Chondrocyte (in vitro differentiated cells): ENCODE results near the gene NXNL2. TPM values are rescaled to one million over a fixed set of nuclear protein-coding genes. Genes with fewer than 3 reads are reported as not detected.

Experiments
- DNase-seq: peaks from one replicate; pipeline ENCODE4 v3.0.0; 2021; ENCODE audit warnings: mixed read lengths, low spot score
- H3K27ac Mint-ChIP-seq: one replicate; pipeline ENCODE4 v1.8.0; 2021; ENCODE audit warnings: mild to moderate bottlenecking, moderate library complexity, mixed read lengths; ENCODE audit not compliant: unreplicated experiment
- H3K27me3 Mint-ChIP-seq: 2 replicates; pipeline ENCODE4 v1.8.0; 2021; ENCODE audit warnings: low read depth, mixed read lengths
- H3K36me3 Mint-ChIP-seq: 2 replicates; pipeline ENCODE4 v1.8.0; 2021; ENCODE audit warnings: low read depth, mixed read lengths
- H3K4me1 Mint-ChIP-seq: 2 replicates; pipeline ENCODE4 v1.8.0; 2021; ENCODE audit warnings: low read depth, mild to moderate bottlenecking, mixed read lengths
- H3K4me3 Mint-ChIP-seq: one replicate; pipeline ENCODE4 v1.8.0; 2021; ENCODE audit warnings: mild to moderate bottlenecking, moderate library complexity, mixed read lengths; ENCODE audit not compliant: unreplicated experiment
- H3K9me3 Mint-ChIP-seq: 2 replicates; pipeline ENCODE4 v1.8.0; 2021; ENCODE audit warnings: low read depth, mixed read lengths
- total RNA-seq: library from RNA; stranded (reverse); gene quantifications from 3 replicates; pipeline ENCODE4 v1.2.1, GENCODE V29; 2021
- TF ChIP-seq, protein P1 (sequence below): fragments of 200-600 bp; sonication (generic); IDR thresholded peaks from 2 replicates; pipeline ENCODE4 v1.5.0; 2021; ENCODE audit warnings: antibody characterized with exemption, mild to moderate bottlenecking, moderate library complexity

The NXNL2 gene
- total RNA-seq, 1 donor from 2014 or later = 0.50 TPM

DNA sequence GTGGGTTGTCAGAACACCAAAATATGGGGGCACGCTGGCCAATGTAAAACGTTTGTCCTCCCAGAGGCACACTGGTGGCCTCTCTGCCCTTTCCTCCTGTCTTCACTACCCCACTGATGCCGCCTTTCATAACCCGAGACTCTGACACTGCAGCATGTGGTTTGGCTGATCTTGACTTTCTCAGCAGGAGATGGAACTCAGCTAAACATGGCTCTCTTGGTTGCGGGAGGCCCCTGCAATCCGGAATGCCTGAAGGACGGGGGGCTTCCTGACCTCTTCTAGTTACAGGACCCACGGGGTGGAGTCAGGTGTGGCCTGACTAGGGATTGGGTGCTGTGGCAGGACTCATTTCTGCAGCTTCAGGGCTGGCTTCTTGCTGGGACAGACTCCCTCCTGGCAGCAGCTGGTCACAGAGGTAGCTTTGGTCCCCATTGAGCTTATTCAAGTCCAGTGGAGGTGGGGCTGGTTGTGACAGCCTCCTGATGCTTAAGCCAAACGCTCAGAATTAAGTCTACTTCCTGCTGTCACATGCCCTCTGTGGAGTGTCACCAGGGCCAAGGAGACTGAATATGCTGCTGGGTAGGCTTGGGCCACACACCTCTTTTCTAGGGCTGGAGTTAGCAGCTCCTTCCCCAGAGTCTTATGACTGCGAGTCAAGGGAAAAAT is 44.2 kb downstream of the NXNL2 start:
- peaks cover 25% of the 10 kb centered on the region for H3K4me1 Mint-ChIP-seq
- no peaks in the 10 kb centered on the region for H3K36me3 Mint-ChIP-seq
- H3K9me3 Mint-ChIP-seq = no peaks in the 10 kb centered on the region
- H3K27me3 Mint-ChIP-seq = no peaks in the 10 kb centered on the region
- TF ChIP-seq, protein P1, sequence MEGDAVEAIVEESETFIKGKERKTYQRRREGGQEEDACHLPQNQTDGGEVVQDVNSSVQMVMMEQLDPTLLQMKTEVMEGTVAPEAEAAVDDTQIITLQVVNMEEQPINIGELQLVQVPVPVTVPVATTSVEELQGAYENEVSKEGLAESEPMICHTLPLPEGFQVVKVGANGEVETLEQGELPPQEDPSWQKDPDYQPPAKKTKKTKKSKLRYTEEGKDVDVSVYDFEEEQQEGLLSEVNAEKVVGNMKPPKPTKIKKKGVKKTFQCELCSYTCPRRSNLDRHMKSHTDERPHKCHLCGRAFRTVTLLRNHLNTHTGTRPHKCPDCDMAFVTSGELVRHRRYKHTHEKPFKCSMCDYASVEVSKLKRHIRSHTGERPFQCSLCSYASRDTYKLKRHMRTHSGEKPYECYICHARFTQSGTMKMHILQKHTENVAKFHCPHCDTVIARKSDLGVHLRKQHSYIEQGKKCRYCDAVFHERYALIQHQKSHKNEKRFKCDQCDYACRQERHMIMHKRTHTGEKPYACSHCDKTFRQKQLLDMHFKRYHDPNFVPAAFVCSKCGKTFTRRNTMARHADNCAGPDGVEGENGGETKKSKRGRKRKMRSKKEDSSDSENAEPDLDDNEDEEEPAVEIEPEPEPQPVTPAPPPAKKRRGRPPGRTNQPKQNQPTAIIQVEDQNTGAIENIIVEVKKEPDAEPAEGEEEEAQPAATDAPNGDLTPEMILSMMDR = no peak
- DNase-seq = no peak
- H3K27ac Mint-ChIP-seq = peak overlapping the region; percentile 2
- H3K4me3 Mint-ChIP-seq = no peak overlapping the region

DNA sequence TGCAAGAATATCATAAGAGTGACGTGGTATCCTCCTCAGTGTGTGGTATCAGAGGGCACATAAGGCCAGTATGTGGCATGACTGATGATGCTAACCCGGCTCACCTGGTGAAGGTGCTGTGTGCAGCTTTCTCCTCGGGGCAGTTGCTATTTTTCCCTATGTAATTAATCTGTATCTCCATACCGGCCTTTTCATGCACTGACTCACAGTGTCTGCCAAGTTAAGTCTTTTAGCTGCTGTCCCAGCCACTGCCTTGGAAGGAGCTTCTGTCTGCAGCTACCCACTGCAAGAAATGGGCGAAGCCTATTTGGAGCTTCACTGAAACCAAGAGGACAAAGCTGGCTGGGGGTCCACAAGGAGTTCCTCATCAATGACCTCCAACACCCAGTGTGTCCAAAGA is 46.0 kb downstream of the NXNL2 start:
- no peak overlapping the region for H3K27ac Mint-ChIP-seq
- H3K4me1 Mint-ChIP-seq = peaks cover 26% of the 10 kb centered on the region
- peaks cover under 1% of the 10 kb centered on the region for H3K9me3 Mint-ChIP-seq
- TF ChIP-seq, protein P1 = no peak
- no peaks in the 10 kb centered on the region for H3K36me3 Mint-ChIP-seq
- H3K27me3 Mint-ChIP-seq = no peaks in the 10 kb centered on the region
- no peak overlapping the region for H3K4me3 Mint-ChIP-seq
- DNase-seq = no peak

DNA sequence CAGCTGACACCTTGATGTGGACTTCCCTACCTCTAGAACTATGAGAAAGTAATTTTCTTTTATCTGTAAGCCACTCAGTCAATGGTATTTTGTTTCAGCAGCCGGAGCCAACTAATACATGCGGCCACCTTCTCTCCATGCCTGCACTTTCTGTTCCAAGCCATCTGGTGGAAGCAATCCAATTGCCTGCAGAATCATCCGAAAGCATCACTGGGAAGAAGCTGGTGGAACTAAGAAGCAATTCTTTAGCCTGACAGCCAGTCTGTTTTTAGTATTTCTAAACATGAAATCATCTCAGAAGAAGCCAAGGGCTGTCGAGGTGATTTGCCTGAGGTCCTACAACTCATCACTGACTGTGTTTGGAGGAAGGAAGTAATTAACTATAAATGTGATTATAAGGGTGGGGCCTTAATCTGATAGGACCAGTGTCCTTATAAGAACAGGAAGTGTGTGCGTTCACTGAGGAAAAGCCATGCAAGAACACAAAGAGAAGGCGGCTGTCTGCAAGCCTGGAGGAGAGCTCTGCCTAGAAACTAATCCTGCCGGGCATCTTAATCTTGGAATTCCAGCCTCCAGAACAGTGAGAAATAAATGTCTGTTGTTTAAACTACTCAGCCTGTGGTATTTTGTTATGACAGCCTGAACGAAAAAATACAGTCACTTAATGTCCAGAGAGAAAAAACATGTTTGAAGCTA is 49.1 kb downstream of the NXNL2 start:
- Mint-ChIP-seq H3K4me3 (no peak overlapping the region), H3K9me3 (peaks cover 7% of the 10 kb centered on the region), H3K4me1 (peaks cover 24% of the 10 kb centered on the region), H3K27ac (peak overlapping the region; percentile 7), H3K27me3 (no peaks in the 10 kb centered on the region), H3K36me3 (no peaks in the 10 kb centered on the region)
- TF ChIP-seq, protein P1 = peak; percentile 30
- DNase-seq = no peak

- peaks cover 22% of the 10 kb centered on the region for H3K4me1 Mint-ChIP-seq
- H3K36me3 Mint-ChIP-seq = no peaks in the 10 kb centered on the region
- H3K4me3 Mint-ChIP-seq = no peak overlapping the region
- TF ChIP-seq, protein P1 = no peak
- H3K27me3 Mint-ChIP-seq = no peaks in the 10 kb centered on the region
- no peak overlapping the region for H3K27ac Mint-ChIP-seq
- DNase-seq = no peak
- peaks cover 7% of the 10 kb centered on the region for H3K9me3 Mint-ChIP-seq
Measured at GRCh38 chr9:88585426-88585825, 50.4 kb downstream of the NXNL2 start.

DNA sequence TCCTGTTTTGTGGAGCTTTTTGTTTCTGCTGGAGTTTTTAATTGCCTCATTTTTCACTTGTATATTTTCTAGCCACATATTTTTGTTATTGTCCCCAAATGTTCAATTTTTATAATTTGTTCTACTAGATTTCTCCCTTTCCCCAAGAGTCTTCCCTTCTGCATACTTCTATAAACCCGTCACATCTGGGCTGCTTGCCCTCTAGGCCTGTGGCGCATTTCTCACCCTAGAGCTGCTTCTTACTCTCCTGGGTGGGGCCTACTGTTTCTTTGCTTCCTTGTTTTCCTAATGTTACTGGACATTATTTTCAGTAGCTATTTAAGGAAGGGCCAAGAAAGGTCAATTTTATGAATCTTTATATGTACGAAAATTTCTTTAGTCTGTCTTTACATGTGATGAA is 51.5 kb downstream of the NXNL2 start:
- TF ChIP-seq, protein P1 = no peak
- peaks cover 22% of the 10 kb centered on the region for H3K4me1 Mint-ChIP-seq
- H3K27me3 Mint-ChIP-seq = no peaks in the 10 kb centered on the region
- H3K9me3 Mint-ChIP-seq = peaks cover 7% of the 10 kb centered on the region
- no peak overlapping the region for H3K4me3 Mint-ChIP-seq
- H3K36me3 Mint-ChIP-seq = no peaks in the 10 kb centered on the region
- no peak for DNase-seq
- peak overlapping the region; percentile 14 for H3K27ac Mint-ChIP-seq
